ENCODE results near the gene RLN3. TPM values are rescaled to one million over a fixed set of nuclear protein-coding genes. Genes with fewer than 3 reads are reported as not detected.

RLN3 gene
- polyA plus RNA-seq: not detected

- 71 to 72% methylated on average over 24 of the region's 24 CpGs for WGBS, 2 donors
- H3K27ac ChIP-seq (ENCODE audit: low read depth in 2 of 2, low read length in 1 of 2): no peak within 1 kb of the TSS
Measured at GRCh38 chr19:14027856-14028450, at the start of gene RLN3. RLN3 (plus strand) TSS chr19:14028148; CDS start chr19:14028205, 57 bp downstream.

GRCh38 chr19:13978351-13979243 is 49.4 kb upstream of the RLN3 start:
- peaks cover 0 to 11% of the 10 kb centered on the region in 2 donors for H3K4me1 ChIP-seq (ENCODE audit: control insufficient read depth in 2 of 2, insufficient read depth in 2 of 2, low read length in 1 of 2)
- H3K36me3 ChIP-seq (ENCODE audit: control insufficient read depth in 2 of 2, insufficient read depth in 2 of 2, low read length in 1 of 2): peaks cover 0 to 18% of the 10 kb centered on the region in 2 donors
- WGBS, 2 donors: 9 to 14% methylated on average over 57 to 74 of the region's 74 CpGs
- no peaks in the 10 kb centered on the region for H3K9me3 ChIP-seq (ENCODE audit: control insufficient read depth in 2 of 2, insufficient read depth in 1 of 2, low read depth in 1 of 2, low read length in 1 of 2)
- H3K27me3 ChIP-seq (ENCODE audit: control insufficient read depth in 1 of 2, insufficient read depth in 2 of 2, low read length in 2 of 2): no peaks in the 10 kb centered on the region
- H3K4me3 ChIP-seq (ENCODE audit: low read depth in 1 of 2, low read length in 2 of 2): peak overlapping the region; percentile 27 to 39
- H3K27ac ChIP-seq (ENCODE audit: low read depth in 2 of 2, low read length in 1 of 2): peak overlapping the region; percentile 19 to 30

More at GRCh38 chr19:14027856-14028450, at the start of gene RLN3:
- H3K9me3 ChIP-seq (ENCODE audit: control insufficient read depth in 2 of 2, insufficient read depth in 1 of 2, low read depth in 1 of 2, low read length in 1 of 2): no peaks in the 10 kb centered on the region
- no peaks in the 10 kb centered on the region for H3K4me1 ChIP-seq (ENCODE audit: control insufficient read depth in 2 of 2, insufficient read depth in 2 of 2, low read length in 1 of 2)
- H3K27me3 ChIP-seq (ENCODE audit: control insufficient read depth in 1 of 2, insufficient read depth in 2 of 2, low read length in 2 of 2): no peaks in the 10 kb centered on the region
- H3K4me3 ChIP-seq (ENCODE audit: low read depth in 1 of 2, low read length in 2 of 2): no peak within 1 kb of the TSS
- H3K36me3 ChIP-seq (ENCODE audit: control insufficient read depth in 2 of 2, insufficient read depth in 2 of 2, low read length in 1 of 2): no peaks in the 10 kb centered on the region

- Histone ChIP-seq H3K27me3 (ENCODE audit: control insufficient read depth in 1 of 2, insufficient read depth in 2 of 2, low read length in 2 of 2) (no peaks in the 10 kb centered on the region), H3K4me3 (ENCODE audit: low read depth in 1 of 2, low read length in 2 of 2) (peak overlapping the region; percentile 27 to 39), H3K36me3 (ENCODE audit: control insufficient read depth in 2 of 2, insufficient read depth in 2 of 2, low read length in 1 of 2) (peaks cover 0 to 18% of the 10 kb centered on the region in 2 donors), H3K9me3 (ENCODE audit: control insufficient read depth in 2 of 2, insufficient read depth in 1 of 2, low read depth in 1 of 2, low read length in 1 of 2) (no peaks in the 10 kb centered on the region), H3K4me1 (ENCODE audit: control insufficient read depth in 2 of 2, insufficient read depth in 2 of 2, low read length in 1 of 2) (peaks cover 0 to 9% of the 10 kb centered on the region in 2 donors), H3K27ac (ENCODE audit: low read depth in 2 of 2, low read length in 1 of 2) (peak overlapping the region in 1 of 2 donors; percentile 30)
- 20 to 28% methylated on average over 12 of the region's 12 CpGs for WGBS, 2 donors
Measured at GRCh38 chr19:13979244-13979615, 48.7 kb upstream of the RLN3 start.

- no peak overlapping the region for H3K4me3 ChIP-seq (ENCODE audit: low read depth in 1 of 2, low read length in 2 of 2)
- no peak overlapping the region for H3K27ac ChIP-seq (ENCODE audit: low read depth in 2 of 2, low read length in 1 of 2)
- peaks cover 0 to 6% of the 10 kb centered on the region in 2 donors for H3K4me1 ChIP-seq (ENCODE audit: control insufficient read depth in 2 of 2, insufficient read depth in 2 of 2, low read length in 1 of 2)
- H3K27me3 ChIP-seq (ENCODE audit: control insufficient read depth in 1 of 2, insufficient read depth in 2 of 2, low read length in 2 of 2): no peaks in the 10 kb centered on the region
- H3K36me3 ChIP-seq (ENCODE audit: control insufficient read depth in 2 of 2, insufficient read depth in 2 of 2, low read length in 1 of 2): peaks cover 0 to 18% of the 10 kb centered on the region in 2 donors
- H3K9me3 ChIP-seq (ENCODE audit: control insufficient read depth in 2 of 2, insufficient read depth in 1 of 2, low read depth in 1 of 2, low read length in 1 of 2): no peaks in the 10 kb centered on the region
- WGBS, 2 donors: 69 to 75% methylated on average over 12 of the region's 12 CpGs
Measured at GRCh38 chr19:13979686-13980085, 48.3 kb upstream of the RLN3 start.

- Histone ChIP-seq H3K9me3 (ENCODE audit: control insufficient read depth in 2 of 2, insufficient read depth in 1 of 2, low read depth in 1 of 2, low read length in 1 of 2) (no peaks in the 10 kb centered on the region), H3K27me3 (ENCODE audit: control insufficient read depth in 1 of 2, insufficient read depth in 2 of 2, low read length in 2 of 2) (no peaks in the 10 kb centered on the region), H3K36me3 (ENCODE audit: control insufficient read depth in 2 of 2, insufficient read depth in 2 of 2, low read length in 1 of 2) (peaks cover 0 to 16% of the 10 kb centered on the region in 2 donors), H3K4me1 (ENCODE audit: control insufficient read depth in 2 of 2, insufficient read depth in 2 of 2, low read length in 1 of 2) (peaks cover 0 to 6% of the 10 kb centered on the region in 2 donors), H3K27ac (ENCODE audit: low read depth in 2 of 2, low read length in 1 of 2) (no peak overlapping the region), H3K4me3 (ENCODE audit: low read depth in 1 of 2, low read length in 2 of 2) (no peak overlapping the region)
- 94 to 95% methylated on average over 15 of the region's 15 CpGs for WGBS, 2 donors
Measured at GRCh38 chr19:13980340-13980739, 47.6 kb upstream of the RLN3 start.

- Histone ChIP-seq H3K4me1 (ENCODE audit: control insufficient read depth in 2 of 2, insufficient read depth in 2 of 2, low read length in 1 of 2) (peaks cover 0 to 7% of the 10 kb centered on the region in 2 donors), H3K27me3 (ENCODE audit: control insufficient read depth in 1 of 2, insufficient read depth in 2 of 2, low read length in 2 of 2) (no peaks in the 10 kb centered on the region), H3K4me3 (ENCODE audit: low read depth in 1 of 2, low read length in 2 of 2) (no peak overlapping the region), H3K27ac (ENCODE audit: low read depth in 2 of 2, low read length in 1 of 2) (no peak overlapping the region), H3K9me3 (ENCODE audit: control insufficient read depth in 2 of 2, insufficient read depth in 1 of 2, low read depth in 1 of 2, low read length in 1 of 2) (no peaks in the 10 kb centered on the region), H3K36me3 (ENCODE audit: control insufficient read depth in 2 of 2, insufficient read depth in 2 of 2, low read length in 1 of 2) (peaks cover 0 to 13% of the 10 kb centered on the region in 2 donors)
- 93 to 94% methylated on average over 5 of the region's 5 CpGs for WGBS, 2 donors
Measured at GRCh38 chr19:13981021-13981420, 46.9 kb upstream of the RLN3 start.

GRCh38 chr19:13981467-13981866 is 46.5 kb upstream of the RLN3 start:
- H3K9me3 ChIP-seq (ENCODE audit: control insufficient read depth in 2 of 2, insufficient read depth in 1 of 2, low read depth in 1 of 2, low read length in 1 of 2): no peaks in the 10 kb centered on the region
- 80 to 90% methylated on average over 9 of the region's 9 CpGs for WGBS, 2 donors
- H3K4me1 ChIP-seq (ENCODE audit: control insufficient read depth in 2 of 2, insufficient read depth in 2 of 2, low read length in 1 of 2): peaks cover 0 to 8% of the 10 kb centered on the region in 2 donors
- H3K36me3 ChIP-seq (ENCODE audit: control insufficient read depth in 2 of 2, insufficient read depth in 2 of 2, low read length in 1 of 2): peaks cover 0 to 13% of the 10 kb centered on the region in 2 donors
- H3K27me3 ChIP-seq (ENCODE audit: control insufficient read depth in 1 of 2, insufficient read depth in 2 of 2, low read length in 2 of 2): no peaks in the 10 kb centered on the region
- H3K4me3 ChIP-seq (ENCODE audit: low read depth in 1 of 2, low read length in 2 of 2): no peak overlapping the region
- H3K27ac ChIP-seq (ENCODE audit: low read depth in 2 of 2, low read length in 1 of 2): no peak overlapping the region

GRCh38 chr19:13981988-13982501 is 45.9 kb upstream of the RLN3 start:
- Histone ChIP-seq H3K36me3 (ENCODE audit: control insufficient read depth in 2 of 2, insufficient read depth in 2 of 2, low read length in 1 of 2) (peaks cover 0 to 13% of the 10 kb centered on the region in 2 donors), H3K4me3 (ENCODE audit: low read depth in 1 of 2, low read length in 2 of 2) (no peak overlapping the region), H3K4me1 (ENCODE audit: control insufficient read depth in 2 of 2, insufficient read depth in 2 of 2, low read length in 1 of 2) (peaks cover 0 to 8% of the 10 kb centered on the region in 2 donors), H3K27me3 (ENCODE audit: control insufficient read depth in 1 of 2, insufficient read depth in 2 of 2, low read length in 2 of 2) (no peaks in the 10 kb centered on the region), H3K27ac (ENCODE audit: low read depth in 2 of 2, low read length in 1 of 2) (no peak overlapping the region), H3K9me3 (ENCODE audit: control insufficient read depth in 2 of 2, insufficient read depth in 1 of 2, low read depth in 1 of 2, low read length in 1 of 2) (no peaks in the 10 kb centered on the region)
- WGBS, 2 donors: 92% methylated on average over 17 of the region's 17 CpGs

GRCh38 chr19:13982773-13983172 is 45.2 kb upstream of the RLN3 start:
- Histone ChIP-seq H3K27ac (ENCODE audit: low read depth in 2 of 2, low read length in 1 of 2) (no peak overlapping the region), H3K4me1 (ENCODE audit: control insufficient read depth in 2 of 2, insufficient read depth in 2 of 2, low read length in 1 of 2) (peaks cover 0 to 8% of the 10 kb centered on the region in 2 donors), H3K27me3 (ENCODE audit: control insufficient read depth in 1 of 2, insufficient read depth in 2 of 2, low read length in 2 of 2) (no peaks in the 10 kb centered on the region), H3K36me3 (ENCODE audit: control insufficient read depth in 2 of 2, insufficient read depth in 2 of 2, low read length in 1 of 2) (peaks cover 0 to 13% of the 10 kb centered on the region in 2 donors), H3K9me3 (ENCODE audit: control insufficient read depth in 2 of 2, insufficient read depth in 1 of 2, low read depth in 1 of 2, low read length in 1 of 2) (no peaks in the 10 kb centered on the region), H3K4me3 (ENCODE audit: low read depth in 1 of 2, low read length in 2 of 2) (no peak overlapping the region)
- 97% methylated on average over 9 of the region's 9 CpGs for WGBS, 2 donors
